Naive thymus-derived CD4-positive, alpha-beta T cell (primary cell): Measurements from ENCODE around the gene RNF167. TPM values are rescaled to one million over a fixed set of nuclear protein-coding genes. Genes with fewer than 3 reads are reported as not detected.

Experiments used
- ATAC-seq: fragments of 150-1000 bp; cut with Tn5 transposase; 2 replicates; pipeline ENCODE4 v1.10.0; 2021; ENCODE audit warnings: mild to moderate bottlenecking, moderate library complexity
- CTCF ChIA-PET: fragments of 350-600 bp; sonication (Branson Sonifier 250); formaldehyde crosslinking; loops from one replicate; lab custom pipeline; 2021; ENCODE audit warnings: antibody characterized with exemption; lab: Charles Lee
- POLR2A ChIA-PET: fragments of 350-600 bp; sonication (Branson Sonifier 250); formaldehyde crosslinking; loops from one replicate; lab custom pipeline; 2021; ENCODE audit warnings: antibody characterized with exemption, inconsistent platforms; lab: Charles Lee
- DNase-seq, 9 donors: peaks; one replicate each; pipeline versions ENCODE4 v3.0.0 to v3.0.0-alpha.2; 2020 to 2022; ENCODE audit warnings: mixed read lengths in 1 of 9
- H3K27ac ChIP-seq: one replicate; pipeline ENCODE4 v1.7.0; 2013; ENCODE audit warnings: mild to moderate bottlenecking, low read depth, low read length, moderate library complexity
- H3K27me3 ChIP-seq, 2 donors: one replicate each; pipeline ENCODE4 v1.7.0; 2013; ENCODE audit warnings: low read length in 2 of 2, mild to moderate bottlenecking in 2 of 2, moderate library complexity in 2 of 2; ENCODE audit not compliant: control insufficient read depth in 2 of 2, insufficient read depth in 2 of 2
- H3K36me3 ChIP-seq, 3 experiments: 1 replicate in 2 of 3; 2 replicates in 1 of 3; pipeline ENCODE4 v1.7.0; 2013; ENCODE audit warnings: low read length in 3 of 3, mild to moderate bottlenecking in 3 of 3, moderate library complexity in 1 of 3; ENCODE audit not compliant: insufficient read depth in 3 of 3, control insufficient read depth in 2 of 3
- H3K4me1 ChIP-seq, 2 donors: one replicate each; pipeline ENCODE4 v1.7.0; 2013; ENCODE audit warnings: low read length in 2 of 2, mild to moderate bottlenecking in 2 of 2, moderate library complexity in 1 of 2; ENCODE audit not compliant: control insufficient read depth in 2 of 2, insufficient read depth in 2 of 2
- H3K4me3 ChIP-seq: 2 replicates; pipeline ENCODE4 v1.7.0; 2013; ENCODE audit warnings: mild to moderate bottlenecking, low read length
- H3K9me3 ChIP-seq, 3 experiments: 1 replicate in 2 of 3; 2 replicates in 1 of 3; pipeline ENCODE4 v1.7.0; 2013; ENCODE audit warnings: low read length in 3 of 3; ENCODE audit not compliant: control insufficient read depth in 2 of 3
- H3K27ac Mint-ChIP-seq, 9 donors: one replicate each; pipeline ENCODE4 v1.8.0; 2020 to 2022; ENCODE audit warnings: mixed read lengths in 9 of 9, mild to moderate bottlenecking in 8 of 9, moderate library complexity in 5 of 9, inconsistent platforms in 2 of 9
- H3K27me3 Mint-ChIP-seq, 5 donors: one replicate each; pipeline ENCODE4 v1.8.0; 2021 to 2022; ENCODE audit warnings: mixed read lengths in 5 of 5, mild to moderate bottlenecking in 1 of 5
- H3K36me3 Mint-ChIP-seq, 5 donors: one replicate each; pipeline ENCODE4 v1.8.0; 2020 to 2022; ENCODE audit warnings: mixed read lengths in 5 of 5, mild to moderate bottlenecking in 3 of 5, inconsistent platforms in 1 of 5
- H3K4me1 Mint-ChIP-seq, 7 donors: one replicate each; pipeline ENCODE4 v1.8.0; 2020 to 2022; ENCODE audit warnings: mixed read lengths in 7 of 7, mild to moderate bottlenecking in 3 of 7, inconsistent platforms in 1 of 7
- H3K4me3 Mint-ChIP-seq, 10 donors: one replicate each; pipeline ENCODE4 v1.8.0; 2020 to 2022; ENCODE audit warnings: mild to moderate bottlenecking in 10 of 10, mixed read lengths in 10 of 10, moderate library complexity in 6 of 10, inconsistent platforms in 2 of 10
- H3K9me3 Mint-ChIP-seq, 11 donors: one replicate each; pipeline ENCODE4 v1.8.0; 2020 to 2022; ENCODE audit warnings: mixed read lengths in 11 of 11, mild to moderate bottlenecking in 4 of 11, inconsistent platforms in 1 of 11, moderate library complexity in 1 of 11
- intact Hi-C, 2 donors: fragments of 100-400 bp; cut with micrococcal nuclease; formaldehyde crosslinking; loops; one replicate each; pipeline ENCODE4 v1.15.1; 2023
- polyA plus RNA-seq, 2 donors: library from polyadenylated mRNA; unstranded; fragments of 300-500 nt; fragmentation: Illumina TruSeq; gene quantifications; one replicate each; pipeline ENCODE4 v1.2.3, GENCODE V29; 2021
- total RNA-seq, 6 experiments: library from RNA in 5 of 6; stranded (reverse) in 5 of 6; gene quantifications; 1 replicate in 5 of 6; 2 replicates in 1 of 6; pipeline ENCODE4 v1.2.3 and lab custom pipeline; 2021 to 2026

RNF167 gene
- total and polyA plus RNA-seq, 7 experiments from 2014 or later = 25.3 to 248 (median 103) TPM

DNA sequence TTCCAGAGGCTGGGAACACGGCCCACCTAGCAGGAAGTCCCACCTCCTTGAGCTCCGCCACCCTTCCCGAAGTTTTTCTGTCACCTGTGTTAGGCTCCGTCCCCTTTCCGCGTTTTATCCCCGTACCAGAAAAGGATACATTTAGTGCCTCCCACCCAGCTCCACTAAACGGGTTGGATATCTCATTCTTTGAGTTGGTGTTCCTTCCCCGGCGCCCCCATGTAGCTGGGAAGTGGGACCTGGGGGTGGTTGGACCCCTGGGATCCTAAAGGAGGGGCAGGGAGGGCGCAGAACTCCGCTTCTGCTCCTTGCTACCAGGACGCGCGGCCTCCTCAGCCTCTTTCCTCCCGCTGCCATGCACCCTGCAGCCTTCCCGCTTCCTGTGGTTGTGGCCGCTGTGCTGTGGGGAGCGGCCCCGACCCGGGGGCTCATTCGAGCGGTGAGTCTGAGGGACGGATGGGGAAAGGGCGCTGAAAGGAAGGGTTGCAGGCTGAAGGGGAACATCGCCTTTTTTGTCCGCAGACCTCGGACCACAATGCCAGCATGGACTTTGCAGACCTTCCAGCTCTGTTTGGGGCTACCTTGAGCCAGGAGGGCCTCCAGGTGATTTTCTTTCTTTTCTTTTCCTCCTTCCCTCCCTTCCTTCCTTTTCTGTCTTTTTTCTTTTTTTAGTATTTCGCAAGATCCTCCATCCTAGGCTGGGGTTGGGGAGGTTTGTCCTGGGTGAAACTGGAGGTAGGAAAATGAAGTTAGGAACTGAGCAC lies 669 bp downstream of the RNF167 start:
- peaks cover 0 to 56% (median 31%) of the 10 kb centered on the region in 5 donors for H3K36me3 Mint-ChIP-seq
- Histone ChIP-seq H3K4me3 (peak overlapping the region; percentile 89), H3K27ac (peak overlapping the region; percentile 89), H3K27me3 (no peaks in the 10 kb centered on the region), H3K9me3 (no peaks in the 10 kb centered on the region), H3K36me3 (peaks cover 7 to 59% (median 21%) of the 10 kb centered on the region in 3 experiments), H3K4me1 (peaks cover 54 to 55% of the 10 kb centered on the region in 2 donors)
- H3K9me3 Mint-ChIP-seq = peaks cover 0 to 1% (median 0%) of the 10 kb centered on the region in 11 donors
- peak in 3 of 9 donors; percentile 34 to 57 (median 39) for DNase-seq
- peaks cover 0 to 2% (median 0%) of the 10 kb centered on the region in 5 donors for H3K27me3 Mint-ChIP-seq
- peak overlapping the region; percentile 92 to 100 (median 98) for H3K4me3 Mint-ChIP-seq
- H3K4me1 Mint-ChIP-seq = peaks cover 59 to 84% (median 73%) of the 10 kb centered on the region in 7 donors
- no peak for ATAC-seq
- ChIA-PET CTCF (interaction anchor here (0.7 to 1.9 kb wide), 8 partner anchors 8 to 151 kb away, joined by 3 to 10 read pairs (median 4); partner anchors contain the start of genes PFN1 and SPAG7), POLR2A (interaction anchor here (0.7 to 4.9 kb wide), 25 partner anchors 10 to 798 kb away, joined by 3 to 135 read pairs (median 5); partner anchors contain the start of genes ARRB2, C17orf107, CAMTA2 and CHRNE)
- intact Hi-C loops = loop anchor here (1.0 to 10.0 kb wide), 13 partner anchors 8 to 1714 kb away; partner anchors contain the start of genes ARRB2 (in 2 of the 2), CAMTA2 (in 2 of the 2), INCA1 (in 2 of the 2) and KIF1C (in 2 of the 2)
- H3K27ac Mint-ChIP-seq = peak overlapping the region; percentile 89 to 98 (median 95)

DNA sequence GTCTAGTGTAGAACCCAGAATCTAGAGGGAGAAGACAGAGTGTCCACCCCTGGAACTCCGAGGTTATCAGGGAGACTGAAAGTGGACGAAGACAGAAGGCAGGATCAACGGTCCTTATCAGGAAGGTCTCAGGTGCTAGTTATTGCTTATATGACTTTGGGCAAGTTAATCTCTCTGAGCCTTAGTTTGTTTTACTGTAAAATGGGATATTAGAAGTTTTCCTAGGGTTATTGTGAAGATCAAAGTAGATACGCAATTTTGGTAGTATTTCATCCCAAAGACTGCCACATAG lies 1.2 kb downstream of the RNF167 start:
- H3K27me3 Mint-ChIP-seq = peaks cover 0 to 2% (median 0%) of the 10 kb centered on the region in 5 donors
- H3K9me3 ChIP-seq = no peaks in the 10 kb centered on the region
- ChIA-PET POLR2A (interaction anchor here (1.8 to 4.9 kb wide), 8 partner anchors 10 to 230 kb away, joined by 7 to 135 read pairs (median 21); partner anchors contain the start of genes ARRB2, C17orf107, CHRNE and ENO3), CTCF (no interaction called here)
- DNase-seq (no peak), ATAC-seq (no peak)
- H3K4me3 Mint-ChIP-seq = peak overlapping the region; percentile 92 to 100 (median 98)
- peaks cover 0 to 2% (median 0%) of the 10 kb centered on the region in 11 donors for H3K9me3 Mint-ChIP-seq
- peak overlapping the region; percentile 89 for H3K4me3 ChIP-seq
- H3K27ac ChIP-seq = peak overlapping the region; percentile 89
- H3K27ac Mint-ChIP-seq = peak overlapping the region; percentile 89 to 98 (median 95)
- intact Hi-C loops = loop anchor here (2.0 to 10.0 kb wide), 5 partner anchors 32 to 1714 kb away; partner anchors contain the start of genes ZNF594 (in 2 of the 2), ARRB2 (in 1 of the 2), C17orf100 (in 1 of the 2) and INCA1 (in 1 of the 2)
- peaks cover 9 to 63% (median 21%) of the 10 kb centered on the region in 3 experiments for H3K36me3 ChIP-seq
- peaks cover 59 to 60% of the 10 kb centered on the region in 2 donors for H3K4me1 ChIP-seq
- H3K36me3 Mint-ChIP-seq = peaks cover 0 to 56% (median 33%) of the 10 kb centered on the region in 5 donors
- H3K27me3 ChIP-seq = no peaks in the 10 kb centered on the region
- H3K4me1 Mint-ChIP-seq = peaks cover 60 to 84% (median 78%) of the 10 kb centered on the region in 7 donors

- peaks cover 63 to 82% (median 74%) of the 10 kb centered on the region in 7 donors for H3K4me1 Mint-ChIP-seq
- Histone ChIP-seq H3K27me3 (no peaks in the 10 kb centered on the region), H3K4me1 (peaks cover 64% of the 10 kb centered on the region in 2 donors), H3K27ac (peak overlapping the region; percentile 89), H3K4me3 (peak overlapping the region; percentile 89), H3K9me3 (no peaks in the 10 kb centered on the region), H3K36me3 (peaks cover 14 to 58% (median 16%) of the 10 kb centered on the region in 3 experiments)
- H3K4me3 Mint-ChIP-seq = peak overlapping the region; percentile 59 to 100 (median 98)
- intact Hi-C loops = loop anchor here (10.0 kb wide), 2 partner anchors 252 to 1712 kb away; partner anchors contain the start of genes ZNF594 (in 2 of the 2), C17orf100 (in 1 of the 2) and MED31 (in 1 of the 2)
- peak overlapping the region; percentile 72 to 98 (median 92) for H3K27ac Mint-ChIP-seq
- POLR2A ChIA-PET = interaction anchor here (0.7 to 13.0 kb wide), 8 partner anchors 25 to 1254 kb away, joined by 3 to 278 read pairs (median 3); partner anchors contain the start of genes INCA1, KIF1C, PLD2 and SPAG7
- ATAC-seq (no peak), DNase-seq (no peak)
- H3K36me3 Mint-ChIP-seq = peaks cover 5 to 68% (median 42%) of the 10 kb centered on the region in 5 donors
- peaks cover 0 to 6% (median 0%) of the 10 kb centered on the region in 11 donors for H3K9me3 Mint-ChIP-seq
- H3K27me3 Mint-ChIP-seq = peaks cover 0 to 2% (median 0%) of the 10 kb centered on the region in 5 donors
- CTCF ChIA-PET = interaction anchor here (0.7 to 1.5 kb wide), 3 partner anchors 9 to 85 kb away, joined by 3 to 5 read pairs (median 3); partner anchors contain the start of gene SPAG7
Observed at GRCh38 chr17:4942760-4943508, 2.9 kb downstream of the RNF167 start.

DNA sequence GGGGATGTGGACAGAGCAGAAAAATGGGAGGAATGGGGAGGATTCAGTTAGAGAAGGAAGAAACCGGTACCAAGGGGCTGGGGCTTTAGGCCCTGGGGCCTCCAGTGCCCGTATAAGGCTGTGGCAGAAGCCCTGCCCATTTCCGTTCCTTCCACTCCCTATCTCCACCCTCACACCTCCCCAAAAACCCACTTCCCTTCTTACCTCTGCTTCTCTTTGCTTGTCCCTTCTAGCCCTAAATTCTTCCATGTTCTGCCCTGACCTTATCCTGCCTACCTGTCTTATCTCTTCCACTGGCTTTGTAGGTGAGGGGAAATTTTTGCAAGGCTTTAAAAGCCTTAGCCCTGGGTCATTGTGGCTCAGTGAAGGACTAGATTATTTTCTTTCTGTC lies 4.1 kb downstream of the RNF167 start:
- peak overlapping the region; percentile 89 for H3K27ac ChIP-seq
- H3K27me3 Mint-ChIP-seq = peaks cover 0 to 2% (median 0%) of the 10 kb centered on the region in 5 donors
- peaks cover 0 to 6% (median 0%) of the 10 kb centered on the region in 11 donors for H3K9me3 Mint-ChIP-seq
- POLR2A ChIA-PET = interaction anchor here (1.0 to 13.0 kb wide), 5 partner anchors 9 to 229 kb away, joined by 3 to 278 read pairs (median 4); partner anchors contain the start of gene SPAG7
- ATAC-seq (no peak), DNase-seq (peak in 8 of 9 donors; percentile 52 to 67 (median 61))
- peaks cover 14 to 55% (median 16%) of the 10 kb centered on the region in 3 experiments for H3K36me3 ChIP-seq
- H3K27me3 ChIP-seq = no peaks in the 10 kb centered on the region
- H3K4me1 ChIP-seq = peaks cover 51 to 52% of the 10 kb centered on the region in 2 donors
- intact Hi-C loops = loop anchor here (1.0 to 10.0 kb wide), 3 partner anchors 23 to 1711 kb away; partner anchors contain the start of genes ZNF594 (in 2 of the 2), C17orf100 (in 1 of the 2), MED31 (in 1 of the 2) and SPAG7 (in 1 of the 2)
- CTCF ChIA-PET = interaction anchor here (0.6 to 0.7 kb wide), 2 partner anchors 31 to 45 kb away, joined by 3 read pairs; no protein-coding TSS in a partner anchor
- peaks cover 57 to 70% (median 64%) of the 10 kb centered on the region in 7 donors for H3K4me1 Mint-ChIP-seq
- H3K27ac Mint-ChIP-seq = peak overlapping the region; percentile 68 to 98 (median 93)
- no peaks in the 10 kb centered on the region for H3K9me3 ChIP-seq
- peak overlapping the region; percentile 86 to 100 (median 96) for H3K4me3 Mint-ChIP-seq
- H3K36me3 Mint-ChIP-seq = peaks cover 5 to 66% (median 42%) of the 10 kb centered on the region in 5 donors
- peak overlapping the region; percentile 56 for H3K4me3 ChIP-seq

GRCh38 chr17:4944554-4945175 lies 4.6 kb downstream of the RNF167 start:
- H3K4me3 Mint-ChIP-seq = peak overlapping the region; percentile 86 to 100 (median 96)
- H3K27me3 Mint-ChIP-seq = peaks cover 0 to 2% (median 0%) of the 10 kb centered on the region in 5 donors
- intact Hi-C loops = loop anchor here (1.0 to 10.0 kb wide), 5 partner anchors 23 to 1710 kb away; partner anchors contain the start of genes ZNF594 (in 2 of the 2), C17orf100 (in 1 of the 2), MED31 (in 1 of the 2) and MINK1 (in 1 of the 2)
- ChIA-PET CTCF (interaction anchor here (0.7 to 2.1 kb wide), 2 partner anchors 23 to 45 kb away, joined by 3 to 9 read pairs; partner anchors contain the start of gene SPAG7), POLR2A (interaction anchor here (0.6 to 13.0 kb wide), 7 partner anchors 9 to 53 kb away, joined by 3 to 278 read pairs (median 5); partner anchors contain the start of genes INCA1, KIF1C and SPAG7)
- Histone ChIP-seq H3K4me1 (peaks cover 50 to 51% of the 10 kb centered on the region in 2 donors), H3K4me3 (peak overlapping the region; percentile 56), H3K27me3 (no peaks in the 10 kb centered on the region), H3K36me3 (peaks cover 14 to 50% (median 16%) of the 10 kb centered on the region in 3 experiments), H3K9me3 (no peaks in the 10 kb centered on the region), H3K27ac (peak overlapping the region; percentile 89)
- ATAC-seq (no peak), DNase-seq (no peak)
- H3K36me3 Mint-ChIP-seq = peaks cover 5 to 65% (median 42%) of the 10 kb centered on the region in 5 donors
- H3K27ac Mint-ChIP-seq = peak overlapping the region; percentile 68 to 98 (median 93)
- peaks cover 0 to 6% (median 0%) of the 10 kb centered on the region in 11 donors for H3K9me3 Mint-ChIP-seq
- H3K4me1 Mint-ChIP-seq = peaks cover 55 to 68% (median 62%) of the 10 kb centered on the region in 7 donors
